GM18511 (cell line): ENCODE measurements around the gene PCCA.

Experiments used
- ATAC-seq: cut with Tn5 transposase; IDR thresholded peaks from one replicate; pipeline ENCODE4 v1.9.1; 2021; ENCODE audit warnings: mild to moderate bottlenecking, moderate library complexity; ENCODE audit not compliant: unreplicated experiment

Gene PCCA

GRCh38 chr13:100454876-100455275 is 366.0 kb downstream of the PCCA start:
- ATAC-seq = no peak

DNA sequence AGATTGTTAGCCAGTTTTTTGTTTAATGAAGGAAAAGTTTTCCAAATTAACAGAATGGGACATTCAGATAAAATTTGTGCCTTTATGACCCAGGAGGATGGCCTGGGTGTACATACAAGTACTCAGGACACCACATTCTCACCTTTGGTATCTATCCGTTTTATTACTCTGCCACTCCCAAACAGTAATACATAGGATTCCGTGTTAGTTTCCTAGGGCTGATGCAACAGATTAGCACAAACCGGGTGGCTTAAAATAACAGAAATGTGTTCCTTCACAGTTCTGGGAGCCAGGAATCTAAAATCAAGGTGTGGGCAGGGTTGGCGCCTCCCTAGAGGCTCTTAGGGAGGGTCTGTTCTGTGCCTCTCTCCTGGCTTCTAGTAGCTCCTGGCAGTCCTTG is 369.8 kb downstream of the PCCA start:
- ATAC-seq = no peak

DNA sequence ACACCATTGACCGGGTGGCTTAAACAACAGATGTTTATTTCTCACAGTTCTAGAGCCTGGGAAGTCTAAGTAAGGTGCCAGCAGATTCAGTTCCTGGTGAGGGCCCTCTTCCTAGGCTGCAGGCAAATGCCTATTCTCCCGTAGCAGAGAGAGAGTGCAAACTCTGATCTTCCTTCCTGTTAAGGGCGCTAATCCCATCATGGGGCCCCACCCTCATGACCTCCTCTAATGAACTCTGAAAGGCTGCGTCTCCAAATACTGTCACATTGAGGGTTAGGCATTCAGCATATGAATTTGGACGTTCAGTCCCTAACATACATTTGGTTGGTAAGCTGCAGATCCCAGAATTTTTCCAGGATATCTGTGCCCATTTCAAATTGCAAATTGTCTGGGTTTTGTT is 370.9 kb downstream of the PCCA start:
- ATAC-seq = no peak

DNA sequence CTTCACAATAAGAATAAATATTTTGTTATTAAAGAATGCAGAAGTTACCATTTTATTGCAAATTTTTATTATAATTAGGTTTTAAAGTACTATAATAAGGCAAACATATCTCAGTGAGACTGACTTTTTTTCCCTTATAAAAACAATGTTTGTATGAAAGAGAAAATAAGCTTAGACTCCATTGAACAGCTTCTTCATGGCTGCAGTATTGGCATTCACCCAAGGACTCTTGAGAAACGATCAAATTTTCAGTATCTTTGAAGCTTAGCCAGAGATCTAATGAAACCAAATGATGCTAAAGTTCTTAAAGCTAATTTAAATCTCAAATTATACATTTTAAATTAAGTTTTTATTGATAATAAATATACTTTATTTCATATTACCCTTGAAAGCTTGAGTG is 371.4 kb downstream of the PCCA start:
- ATAC-seq = no peak

DNA sequence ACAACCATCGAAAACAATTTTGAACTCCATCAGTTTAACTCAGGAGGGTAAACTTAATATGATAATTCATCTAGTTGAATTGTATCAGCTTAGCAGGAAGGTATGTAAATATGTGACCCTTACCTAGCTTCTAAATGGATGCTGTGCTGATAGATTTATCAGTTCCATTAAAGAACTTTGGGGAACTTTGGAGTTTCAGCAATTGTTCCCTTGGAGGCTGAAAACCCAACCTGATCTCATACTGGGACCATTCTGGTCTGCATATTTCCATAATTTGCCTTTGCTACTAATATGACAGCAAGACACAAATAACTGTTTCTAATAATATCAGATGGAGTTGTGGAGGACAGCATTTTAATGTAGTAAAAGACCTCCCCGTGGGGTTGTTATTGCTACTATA is 371.9 kb downstream of the PCCA start:
- no peak for ATAC-seq

DNA sequence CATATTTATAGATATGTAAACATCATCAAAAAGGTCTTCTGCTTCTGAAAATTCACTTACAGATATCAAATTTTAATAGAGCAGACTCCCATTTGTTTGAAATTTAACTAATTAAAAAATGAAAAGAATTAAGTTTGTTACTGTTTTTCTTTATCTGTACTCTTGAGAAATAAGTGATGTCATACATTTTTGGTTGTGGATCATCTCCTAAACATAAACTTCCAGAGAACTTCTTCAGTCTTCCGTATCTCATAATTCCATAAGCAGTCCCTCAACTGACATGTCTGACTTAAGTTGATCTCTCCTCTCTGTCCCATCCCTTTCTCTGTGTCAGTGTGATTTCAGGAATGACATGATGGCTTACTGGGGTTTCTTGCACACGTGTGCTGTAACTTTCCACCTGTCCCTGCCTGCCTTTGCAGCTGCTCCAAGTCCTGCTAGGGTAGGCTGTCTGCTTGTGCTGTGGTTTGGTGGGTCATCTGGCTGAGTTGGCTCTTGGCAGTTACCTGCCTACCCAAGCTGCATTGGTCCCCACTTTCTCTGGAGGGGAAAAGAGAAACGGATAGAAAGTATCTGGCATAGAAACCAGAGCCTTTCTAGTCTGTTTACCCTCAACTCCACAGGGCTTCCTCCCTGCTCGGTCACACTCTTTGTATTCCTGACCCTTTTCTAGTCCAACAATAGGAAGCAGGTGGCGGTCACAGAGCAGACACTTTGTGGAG is 372.6 kb downstream of the PCCA start:
- no peak for ATAC-seq

GRCh38 chr13:100464006-100464405 is 375.1 kb downstream of the PCCA start:
- no peak for ATAC-seq

DNA sequence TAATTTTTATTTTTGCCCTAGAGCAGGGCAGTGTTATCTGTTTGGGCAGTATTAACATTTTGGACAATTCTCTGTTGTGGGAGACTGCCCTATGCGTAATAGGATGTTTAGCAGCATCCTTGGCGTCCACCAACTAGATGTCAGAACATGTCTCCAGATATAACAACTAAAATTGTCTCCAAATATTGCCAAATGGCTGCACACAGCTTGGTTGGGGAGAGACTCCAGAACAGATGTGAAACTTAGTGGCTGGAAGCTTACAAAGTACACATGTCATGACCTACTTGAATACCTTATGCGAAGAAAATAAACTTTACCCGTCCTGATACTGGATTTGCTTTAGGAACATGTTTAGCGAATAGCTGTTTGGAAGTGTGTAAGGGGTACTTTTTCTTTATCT is 376.7 kb downstream of the PCCA start:
- ATAC-seq = no peak

DNA sequence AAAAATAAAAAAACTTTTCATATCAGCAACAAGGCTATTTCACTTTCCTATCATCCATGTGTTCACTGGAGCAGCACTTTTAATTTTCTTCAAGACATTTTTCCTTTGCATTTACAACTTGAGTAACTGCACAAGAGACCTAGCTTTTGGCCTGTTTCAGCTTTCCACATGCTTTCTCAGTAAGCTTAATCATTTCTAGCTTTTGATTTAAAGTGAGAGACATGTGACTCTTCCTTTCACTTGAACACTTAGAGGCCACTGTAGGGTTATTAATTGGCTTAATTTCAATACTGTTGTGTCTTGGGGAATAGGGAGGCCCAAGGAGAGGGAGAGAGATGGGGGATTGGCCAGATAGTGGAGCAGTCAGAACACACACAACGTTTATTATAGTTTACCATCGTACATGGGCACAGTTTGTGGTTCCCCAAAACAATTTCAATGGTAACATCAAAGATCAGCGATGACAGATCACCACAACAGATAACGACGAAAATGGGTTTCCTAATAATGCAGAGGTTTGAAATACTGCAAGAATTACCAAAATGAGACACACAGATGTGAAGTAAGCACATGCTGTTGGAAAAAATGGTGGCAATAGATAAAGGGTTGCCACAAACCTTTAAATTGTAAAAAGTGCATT is 382.1 kb downstream of the PCCA start:
- no peak for ATAC-seq

GRCh38 chr13:100473087-100473486 is 384.2 kb downstream of the PCCA start:
- no peak for ATAC-seq

DNA sequence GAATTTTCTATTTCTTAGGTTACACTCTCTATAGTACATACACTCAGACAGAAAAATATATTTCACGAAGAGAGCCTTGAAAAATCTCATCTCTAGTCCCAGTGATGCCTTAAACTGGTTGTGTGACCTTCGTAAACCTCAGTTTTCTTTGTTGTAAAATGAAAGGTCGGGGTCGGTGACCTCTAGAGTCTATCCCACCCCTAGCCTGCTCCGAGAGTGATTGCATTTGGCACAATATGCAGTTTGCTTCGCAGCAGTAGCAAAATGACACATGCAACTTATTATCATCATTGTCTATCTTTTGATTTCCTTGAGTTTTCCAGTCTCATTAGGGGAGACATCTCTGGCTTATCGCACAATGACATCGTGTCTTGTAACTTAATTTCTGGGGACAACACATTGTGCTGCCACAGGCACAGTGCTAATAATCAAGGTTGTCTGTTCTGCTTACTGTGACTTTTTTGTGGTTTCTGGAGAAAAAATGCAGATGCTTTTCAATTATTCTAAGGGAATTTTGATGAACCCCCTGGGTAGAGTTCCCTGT is 384.7 kb downstream of the PCCA start:
- ATAC-seq = no peak

GRCh38 chr13:100476963-100477362 is 388.1 kb downstream of the PCCA start:
- ATAC-seq = no peak

DNA sequence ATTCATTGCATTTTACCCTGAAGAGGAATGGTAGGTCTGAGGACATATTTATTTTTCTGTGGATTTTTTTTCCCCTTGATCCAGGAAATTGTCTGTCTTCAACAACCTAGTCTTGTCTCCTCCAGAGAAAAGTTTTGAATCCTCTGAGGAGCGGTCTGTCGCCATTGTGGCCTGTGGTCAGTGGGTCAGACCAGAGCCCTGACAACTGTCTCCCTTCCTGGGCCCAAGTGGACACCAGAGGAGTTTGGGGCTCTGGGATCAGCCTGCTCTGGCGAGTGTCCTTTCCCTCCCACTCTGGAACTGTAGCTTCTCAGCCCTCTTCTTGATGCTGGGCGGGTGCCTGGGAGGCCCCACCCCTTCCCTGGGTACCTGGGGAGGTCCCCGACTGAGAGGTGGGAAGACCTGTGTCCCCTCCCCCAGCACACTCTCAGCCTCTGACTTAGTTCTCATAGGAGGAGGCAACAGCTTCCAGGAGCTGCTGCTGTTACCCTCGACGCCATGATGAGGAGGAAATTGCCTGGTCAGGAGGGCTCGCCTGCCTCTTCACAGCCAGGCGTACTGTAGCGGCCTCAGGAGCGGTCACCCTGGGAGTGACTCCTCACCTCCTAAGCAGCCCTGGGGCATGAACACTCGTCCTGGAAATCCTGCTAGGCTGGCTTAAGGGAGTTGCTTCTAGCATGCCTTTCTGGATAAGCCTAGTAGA is 389.4 kb downstream of the PCCA start:
- ATAC-seq = no peak

DNA sequence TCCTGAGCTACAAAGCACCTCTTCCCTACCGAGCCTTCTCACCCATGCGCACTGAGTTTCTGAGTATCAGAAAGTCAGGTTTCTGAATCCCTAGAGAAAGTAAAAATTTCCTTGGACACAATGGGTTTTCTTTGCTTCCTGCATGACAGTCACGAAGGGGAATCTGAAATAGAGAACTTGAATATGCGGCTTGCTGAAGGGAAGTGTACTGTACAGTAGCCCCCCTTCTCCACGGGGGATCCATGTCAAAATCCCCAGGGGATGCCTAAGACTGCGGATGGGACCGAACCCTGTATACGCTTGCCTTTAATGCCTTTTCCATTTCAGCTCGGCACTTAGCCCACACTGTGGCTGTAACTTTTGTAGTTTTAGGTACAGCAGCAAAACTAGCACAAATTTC is 391.8 kb downstream of the PCCA start:
- no peak for ATAC-seq

GRCh38 chr13:100483139-100483538 is 394.2 kb downstream of the PCCA start:
- no peak for ATAC-seq

GRCh38 chr13:100483841-100484381 is 395.0 kb downstream of the PCCA start:
- no peak for ATAC-seq

DNA sequence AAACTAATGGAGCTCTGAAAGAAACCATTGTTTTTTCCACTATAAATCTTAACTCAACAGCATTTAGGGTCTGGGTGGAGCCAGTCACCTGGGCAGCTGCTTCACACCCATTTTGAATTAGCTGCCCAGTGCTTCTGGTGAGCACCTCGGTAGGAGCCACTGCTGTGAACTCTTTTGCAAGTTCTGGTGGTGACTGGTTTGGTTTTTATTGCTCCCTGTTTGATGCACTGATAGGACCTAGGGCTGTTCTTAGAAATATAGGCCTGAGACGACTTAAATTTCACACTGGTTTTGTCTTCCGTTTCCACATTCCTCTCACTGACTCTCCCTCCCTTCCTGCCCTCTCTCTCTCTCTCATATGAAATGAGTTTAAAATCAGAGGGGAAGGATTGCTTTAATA is 395.8 kb downstream of the PCCA start:
- no peak for ATAC-seq

GRCh38 chr13:100485265-100485664 is 396.4 kb downstream of the PCCA start:
- ATAC-seq = no peak

DNA sequence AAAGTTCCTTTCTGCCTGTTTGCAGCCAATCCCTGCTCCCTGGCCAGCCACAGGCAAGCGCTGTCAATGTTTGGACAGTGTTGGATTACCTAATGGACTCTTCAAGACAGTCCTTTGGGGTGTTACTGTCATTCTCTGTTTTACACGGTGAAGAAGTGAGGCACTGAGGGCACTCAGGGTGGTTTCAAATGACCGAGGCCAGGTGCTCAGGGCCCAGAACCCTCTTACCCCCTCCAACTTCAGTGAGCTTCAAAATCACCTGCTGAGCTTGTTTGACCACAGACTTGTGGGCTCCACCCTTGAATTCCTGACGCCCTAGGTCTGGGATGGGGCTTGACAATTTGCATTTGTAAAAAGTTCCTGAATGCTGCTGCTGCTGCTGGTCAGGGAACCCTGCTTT is 401.8 kb downstream of the PCCA start:
- ATAC-seq = no peak

DNA sequence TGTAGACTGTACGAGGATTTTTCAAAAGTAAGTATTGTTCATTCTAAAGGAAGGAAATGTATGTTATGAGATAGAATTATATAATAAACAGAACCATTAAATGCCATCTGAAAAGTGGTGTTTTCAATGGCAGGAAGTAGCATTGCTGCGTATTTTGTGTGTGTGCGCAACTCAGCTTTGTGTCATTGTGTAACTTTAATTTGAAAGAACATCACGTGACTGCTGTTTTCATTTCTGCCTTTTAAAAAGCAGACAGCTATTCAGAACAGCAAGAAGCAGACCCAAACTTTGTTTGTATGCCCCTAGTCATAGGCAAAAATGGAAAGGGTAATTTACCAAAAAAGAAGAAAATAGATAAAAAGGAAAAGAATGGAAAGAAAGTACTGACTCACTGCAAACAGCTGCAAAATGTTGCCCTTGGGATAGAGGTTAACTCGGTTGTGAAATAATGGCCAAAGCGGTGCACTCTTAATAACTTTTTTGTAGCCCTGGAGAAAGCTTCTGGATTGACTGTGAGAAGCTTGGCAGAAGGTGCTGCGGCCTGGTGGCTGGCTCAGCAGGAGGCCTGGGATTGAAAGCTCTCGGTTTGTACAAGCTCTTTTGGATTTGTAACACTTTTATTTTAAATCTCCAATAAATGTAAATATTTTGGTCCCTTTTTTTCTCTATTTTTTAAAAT is 402.4 kb downstream of the PCCA start:
- ATAC-seq = no peak

GRCh38 chr13:100493418-100493817 is 404.5 kb downstream of the PCCA start:
- no peak for ATAC-seq
